A549 (cell line): ENCODE measurements around the gene RPLP2.

ENCODE experiments used
- CTCF ChIP-seq: fragments of >200 bp; sonication (Bioruptor Twin); formaldehyde crosslinking; IDR thresholded peaks from 3 replicates; pipeline ENCODE4 v1.5.1; 2016
- EHMT2 ChIP-seq: fragments of 200-600 bp; sonication (generic); IDR thresholded peaks from 2 replicates; pipeline ENCODE4 v1.6.1; 2016; ENCODE audit warnings: antibody characterized with exemption, low read depth, mild to moderate bottlenecking, moderate library complexity
- ELK1 ChIP-seq: fragments of 150-350 bp; IDR thresholded peaks from 2 replicates; pipeline ENCODE4 v1.6.1; 2014; ENCODE audit warnings: low read depth, mild to moderate bottlenecking, low read length
- EP300 ChIP-seq, 2 experiments: fragments of >200 bp; sonication (Bioruptor Twin); formaldehyde crosslinking; IDR thresholded peaks; 2 replicates in 1 of 2; 3 replicates in 1 of 2; pipeline ENCODE4 v1.6.1; 2016 to 2017
- USF2 ChIP-seq: fragments of 450-650 bp; IDR thresholded peaks from 2 replicates; pipeline ENCODE4 v1.6.1; 2014; ENCODE audit warnings: antibody characterized with exemption

GRCh38 chr11:861105-861479 is 51.3 kb downstream of the RPLP2 start:
- TF ChIP-seq CTCF: no peak
- TF ChIP-seq ELK1: no peak
- no peak for TF ChIP-seq EHMT2
- no peak for TF ChIP-seq EP300 (IDR thresholded peaks at IDR 0.05)
- no peak for TF ChIP-seq USF2
